ENCODE data around the gene CIC.

CIC gene

DNA sequence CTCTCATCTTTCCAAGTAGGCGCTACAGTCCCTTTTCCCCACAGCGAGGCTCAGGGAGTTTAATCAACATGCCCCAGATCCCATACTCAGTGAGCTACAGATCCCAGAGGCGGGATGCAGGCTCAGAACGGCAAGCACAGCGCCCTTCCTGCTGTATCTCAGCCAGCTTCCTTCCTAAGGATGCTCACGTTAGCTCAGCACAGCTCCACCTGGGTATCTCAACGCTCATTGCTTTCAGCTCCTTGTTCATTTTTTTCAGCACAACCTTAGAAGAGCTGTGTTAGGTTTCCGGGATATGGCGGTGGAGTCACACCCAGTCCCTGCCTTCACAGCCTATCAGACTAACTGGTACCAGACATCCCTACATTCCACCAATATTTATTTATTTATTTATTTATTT is 53.3 kb downstream of the CIC start:
- Histone ChIP-seq H3K9me3 (ENCODE audit: control insufficient read depth in 2 of 2, low read length in 2 of 2) (no peaks in the 10 kb centered on the region), H3K4me3 (ENCODE audit: low read length in 2 of 2) (no peak overlapping the region), H3K36me3 (ENCODE audit: control insufficient read depth in 2 of 2, insufficient read depth in 2 of 2, low read length in 2 of 2) (no peaks in the 10 kb centered on the region), H3K4me1 (ENCODE audit: control insufficient read depth, insufficient read depth, low read length) (peaks cover 24% of the 10 kb centered on the region), H3K27me3 (ENCODE audit: control insufficient read depth in 1 of 2, insufficient read depth in 2 of 2, low read length in 2 of 2) (peaks cover 8 to 21% of the 10 kb centered on the region in 2 donors), H3K9ac (ENCODE audit: low read length in 2 of 2) (no peak overlapping the region), H3K27ac (ENCODE audit: low read length) (no peak overlapping the region)

DNA sequence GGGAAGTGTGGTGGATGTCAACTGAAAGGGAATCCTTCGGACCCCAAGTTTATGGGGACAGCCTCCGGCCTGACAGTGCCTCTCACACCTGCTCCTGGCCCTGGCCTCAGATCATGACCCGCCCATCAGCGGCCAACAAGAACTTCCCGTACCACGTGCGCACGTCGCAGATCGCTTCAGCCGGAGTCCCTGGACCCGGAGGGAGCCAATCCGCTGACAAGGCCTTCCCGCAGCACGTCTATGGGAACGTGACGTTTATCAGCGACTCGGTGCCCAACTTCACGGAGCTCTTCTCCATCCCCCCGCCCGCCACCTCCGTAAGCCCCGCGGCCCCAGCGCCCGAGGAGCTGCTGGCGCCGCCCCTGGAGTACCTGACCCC is 54.4 kb downstream of the CIC start:
- Histone ChIP-seq H3K4me3 (ENCODE audit: low read length in 2 of 2) (no peak overlapping the region), H3K27ac (ENCODE audit: low read length) (no peak overlapping the region), H3K4me1 (ENCODE audit: control insufficient read depth, insufficient read depth, low read length) (peaks cover 33% of the 10 kb centered on the region), H3K9me3 (ENCODE audit: control insufficient read depth in 2 of 2, low read length in 2 of 2) (no peaks in the 10 kb centered on the region), H3K9ac (ENCODE audit: low read length in 2 of 2) (no peak overlapping the region), H3K27me3 (ENCODE audit: control insufficient read depth in 1 of 2, insufficient read depth in 2 of 2, low read length in 2 of 2) (peaks cover 8 to 21% of the 10 kb centered on the region in 2 donors), H3K36me3 (ENCODE audit: control insufficient read depth in 2 of 2, insufficient read depth in 2 of 2, low read length in 2 of 2) (no peaks in the 10 kb centered on the region)

DNA sequence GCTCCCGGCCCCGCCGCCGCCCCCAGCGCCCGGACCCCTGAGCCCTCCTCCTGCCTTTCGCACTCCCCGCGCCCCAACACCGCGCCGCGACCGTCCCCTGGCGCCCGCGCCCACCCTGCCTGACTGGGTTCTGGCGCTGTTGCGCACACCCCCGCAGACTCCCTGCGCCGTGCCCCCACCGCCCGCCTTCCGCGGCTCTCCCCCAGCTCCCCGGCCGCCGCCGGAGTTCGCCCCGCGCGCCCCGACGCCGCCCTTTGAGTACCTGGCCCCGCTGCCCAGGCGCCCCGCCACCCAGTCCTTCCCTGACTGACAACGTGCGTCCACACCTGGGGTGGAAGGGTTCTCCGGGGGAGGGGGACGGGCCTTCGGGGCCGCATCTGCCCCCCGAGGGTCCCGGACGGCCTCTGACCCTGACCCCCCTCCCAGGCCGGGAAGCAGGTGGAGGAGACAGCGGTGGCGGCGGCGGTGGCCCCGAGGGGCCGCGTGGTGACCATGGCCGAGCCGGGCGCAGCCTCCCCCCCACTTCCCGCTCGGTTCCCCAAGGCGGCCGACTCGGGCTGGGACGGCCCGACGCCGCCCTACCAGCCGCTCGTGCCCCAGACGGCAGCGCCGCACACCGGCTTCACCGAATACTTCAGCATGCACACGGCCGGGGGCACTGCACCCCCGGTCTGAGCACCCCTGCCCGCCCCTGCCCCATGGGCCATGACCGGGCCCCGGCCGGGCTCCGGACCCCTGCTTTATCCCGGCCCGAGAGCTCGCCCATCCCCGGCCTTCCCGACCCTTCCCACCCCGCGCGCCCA is 55.0 kb downstream of the CIC start:
- Histone ChIP-seq H3K27me3 (ENCODE audit: control insufficient read depth in 1 of 2, insufficient read depth in 2 of 2, low read length in 2 of 2) (peaks cover 8 to 21% of the 10 kb centered on the region in 2 donors), H3K36me3 (ENCODE audit: control insufficient read depth in 2 of 2, insufficient read depth in 2 of 2, low read length in 2 of 2) (no peaks in the 10 kb centered on the region), H3K9me3 (ENCODE audit: control insufficient read depth in 2 of 2, low read length in 2 of 2) (no peaks in the 10 kb centered on the region), H3K9ac (ENCODE audit: low read length in 2 of 2) (no peak overlapping the region), H3K4me3 (ENCODE audit: low read length in 2 of 2) (no peak overlapping the region), H3K4me1 (ENCODE audit: control insufficient read depth, insufficient read depth, low read length) (peaks cover 33% of the 10 kb centered on the region), H3K27ac (ENCODE audit: low read length) (no peak overlapping the region)

- H3K9ac ChIP-seq (ENCODE audit: low read length in 2 of 2), result no peak overlapping the region
- H3K4me3 ChIP-seq (ENCODE audit: low read length in 2 of 2), result peak overlapping the region; percentile 68 to 93
- H3K9me3 ChIP-seq (ENCODE audit: control insufficient read depth in 2 of 2, low read length in 2 of 2), result no peaks in the 10 kb centered on the region
- no peak overlapping the region for H3K27ac ChIP-seq (ENCODE audit: low read length)
- H3K4me1 ChIP-seq (ENCODE audit: control insufficient read depth, insufficient read depth, low read length), result peaks cover 33% of the 10 kb centered on the region
- H3K36me3 ChIP-seq (ENCODE audit: control insufficient read depth in 2 of 2, insufficient read depth in 2 of 2, low read length in 2 of 2), result no peaks in the 10 kb centered on the region
- peaks cover 8 to 21% of the 10 kb centered on the region in 2 donors for H3K27me3 ChIP-seq (ENCODE audit: control insufficient read depth in 1 of 2, insufficient read depth in 2 of 2, low read length in 2 of 2)
Measured at GRCh38 chr19:42324655-42325307, 55.7 kb downstream of the CIC start.

GRCh38 chr19:42325308-42325895 is 56.4 kb downstream of the CIC start, which contains the start of gene MEGF8:
Gene MEGF8, plus strand, starts transcription at chr19:42325635. Its CDS starts 609 bp downstream, at chr19:42326244.
- H3K9ac ChIP-seq (ENCODE audit: low read length in 2 of 2), result peak within 1 kb of the TSS; percentile 90 to 93
- H3K27me3 ChIP-seq (ENCODE audit: control insufficient read depth in 1 of 2, insufficient read depth in 2 of 2, low read length in 2 of 2), result peaks cover 8 to 21% of the 10 kb centered on the region in 2 donors
- H3K4me3 ChIP-seq (ENCODE audit: low read length in 2 of 2), result peak within 1 kb of the TSS; percentile 92 to 93
- H3K27ac ChIP-seq (ENCODE audit: low read length), result peak within 1 kb of the TSS; percentile 41
- H3K36me3 ChIP-seq (ENCODE audit: control insufficient read depth in 2 of 2, insufficient read depth in 2 of 2, low read length in 2 of 2), result no peaks in the 10 kb centered on the region
- H3K9me3 ChIP-seq (ENCODE audit: control insufficient read depth in 2 of 2, low read length in 2 of 2), result no peaks in the 10 kb centered on the region
- peaks cover 34% of the 10 kb centered on the region for H3K4me1 ChIP-seq (ENCODE audit: control insufficient read depth, insufficient read depth, low read length)

DNA sequence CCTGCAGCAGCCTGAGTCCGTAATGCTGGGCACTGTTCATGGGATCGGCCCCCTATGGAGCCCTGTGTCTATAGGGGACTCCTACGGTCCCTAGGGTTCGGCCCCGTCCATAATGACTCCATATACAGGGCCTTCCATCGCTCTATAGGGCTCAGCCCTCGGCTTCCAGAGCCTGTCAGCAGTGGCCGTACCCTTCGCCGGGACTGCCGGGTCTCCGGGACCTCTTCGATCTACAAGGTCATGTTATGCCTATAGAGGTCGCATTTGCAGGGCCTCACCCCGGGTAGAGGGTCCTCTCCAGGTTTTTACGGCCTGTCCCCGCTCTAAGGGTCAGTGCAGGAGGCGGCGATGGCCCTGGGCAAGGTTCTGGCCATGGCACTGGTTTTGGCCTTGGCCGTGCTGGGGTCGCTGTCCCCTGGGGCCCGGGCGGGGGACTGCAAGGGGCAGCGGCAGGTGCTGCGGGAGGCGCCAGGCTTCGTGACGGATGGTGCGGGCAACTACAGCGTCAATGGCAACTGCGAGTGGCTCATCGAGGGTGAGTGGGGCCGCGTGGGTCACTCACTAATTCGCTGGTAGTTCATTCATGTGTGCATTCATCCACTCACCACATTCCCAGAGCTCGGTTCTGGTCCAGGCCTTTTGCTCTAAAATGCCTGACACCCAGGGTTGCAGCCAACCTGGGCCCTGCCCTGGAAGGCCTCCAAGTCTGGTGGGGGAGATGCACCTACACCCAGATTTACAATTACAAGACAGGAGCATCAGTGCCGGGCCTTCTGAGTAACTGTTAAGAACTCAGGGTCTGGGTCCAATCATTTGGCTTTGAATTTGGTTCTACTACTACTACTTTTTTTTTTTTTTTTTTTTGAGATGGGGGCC is 57.1 kb downstream of the CIC start:
- H3K9me3 ChIP-seq (ENCODE audit: control insufficient read depth in 2 of 2, low read length in 2 of 2), result no peaks in the 10 kb centered on the region
- no peaks in the 10 kb centered on the region for H3K36me3 ChIP-seq (ENCODE audit: control insufficient read depth in 2 of 2, insufficient read depth in 2 of 2, low read length in 2 of 2)
- peaks cover 8 to 21% of the 10 kb centered on the region in 2 donors for H3K27me3 ChIP-seq (ENCODE audit: control insufficient read depth in 1 of 2, insufficient read depth in 2 of 2, low read length in 2 of 2)
- H3K4me1 ChIP-seq (ENCODE audit: control insufficient read depth, insufficient read depth, low read length), result peaks cover 36% of the 10 kb centered on the region
- peak overlapping the region; percentile 90 to 93 for H3K9ac ChIP-seq (ENCODE audit: low read length in 2 of 2)
- H3K4me3 ChIP-seq (ENCODE audit: low read length in 2 of 2), result peak overlapping the region; percentile 92 to 93
- peak overlapping the region; percentile 41 for H3K27ac ChIP-seq (ENCODE audit: low read length)

GRCh38 chr19:42326969-42327368 is 57.9 kb downstream of the CIC start:
- Histone ChIP-seq H3K9me3 (ENCODE audit: control insufficient read depth in 2 of 2, low read length in 2 of 2) (no peaks in the 10 kb centered on the region), H3K4me3 (ENCODE audit: low read length in 2 of 2) (peak overlapping the region; percentile 15 to 93), H3K27me3 (ENCODE audit: control insufficient read depth in 1 of 2, insufficient read depth in 2 of 2, low read length in 2 of 2) (peaks cover 8 to 21% of the 10 kb centered on the region in 2 donors), H3K36me3 (ENCODE audit: control insufficient read depth in 2 of 2, insufficient read depth in 2 of 2, low read length in 2 of 2) (no peaks in the 10 kb centered on the region), H3K4me1 (ENCODE audit: control insufficient read depth, insufficient read depth, low read length) (peaks cover 36% of the 10 kb centered on the region), H3K9ac (ENCODE audit: low read length in 2 of 2) (peak overlapping the region in 1 of 2 donors; percentile 36), H3K27ac (ENCODE audit: low read length) (no peak overlapping the region)

- H3K9me3 ChIP-seq (ENCODE audit: control insufficient read depth in 2 of 2, low read length in 2 of 2), result no peaks in the 10 kb centered on the region
- H3K27ac ChIP-seq (ENCODE audit: low read length), result no peak overlapping the region
- peaks cover 36% of the 10 kb centered on the region for H3K4me1 ChIP-seq (ENCODE audit: control insufficient read depth, insufficient read depth, low read length)
- peaks cover 6 to 19% of the 10 kb centered on the region in 2 donors for H3K27me3 ChIP-seq (ENCODE audit: control insufficient read depth in 1 of 2, insufficient read depth in 2 of 2, low read length in 2 of 2)
- H3K36me3 ChIP-seq (ENCODE audit: control insufficient read depth in 2 of 2, insufficient read depth in 2 of 2, low read length in 2 of 2), result no peaks in the 10 kb centered on the region
- H3K4me3 ChIP-seq (ENCODE audit: low read length in 2 of 2), result peak overlapping the region in 1 of 2 donors; percentile 93
- H3K9ac ChIP-seq (ENCODE audit: low read length in 2 of 2), result peak overlapping the region in 1 of 2 donors; percentile 36
Measured at GRCh38 chr19:42327381-42327780, 58.3 kb downstream of the CIC start.

DNA sequence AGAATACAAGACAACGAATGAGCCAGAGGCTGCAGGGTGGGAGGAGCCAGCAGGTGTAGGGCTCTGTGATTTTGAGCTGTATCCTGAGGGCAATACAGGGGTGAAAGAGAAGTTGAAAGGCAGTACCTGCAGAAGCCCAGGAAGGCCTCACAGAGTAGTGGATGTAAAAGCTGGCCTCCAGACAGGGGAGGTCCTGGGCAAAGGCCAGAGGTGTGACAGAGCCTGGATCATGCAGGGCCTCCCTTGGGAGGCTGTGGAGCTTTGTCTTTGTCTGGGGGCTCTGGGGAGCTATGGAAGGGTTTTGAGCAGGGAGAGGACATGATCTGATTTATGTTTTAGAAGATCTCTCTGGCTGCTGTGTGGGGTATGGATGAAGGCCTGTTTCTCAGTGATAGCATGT is 59.1 kb downstream of the CIC start:
- no peaks in the 10 kb centered on the region for H3K36me3 ChIP-seq (ENCODE audit: control insufficient read depth in 2 of 2, insufficient read depth in 2 of 2, low read length in 2 of 2)
- H3K27me3 ChIP-seq (ENCODE audit: control insufficient read depth in 1 of 2, insufficient read depth in 2 of 2, low read length in 2 of 2), result peaks cover 4 to 19% of the 10 kb centered on the region in 2 donors
- no peaks in the 10 kb centered on the region for H3K9me3 ChIP-seq (ENCODE audit: control insufficient read depth in 2 of 2, low read length in 2 of 2)
- H3K4me3 ChIP-seq (ENCODE audit: low read length in 2 of 2), result no peak overlapping the region
- peak overlapping the region in 1 of 2 donors; percentile 62 for H3K9ac ChIP-seq (ENCODE audit: low read length in 2 of 2)
- H3K4me1 ChIP-seq (ENCODE audit: control insufficient read depth, insufficient read depth, low read length), result peaks cover 36% of the 10 kb centered on the region
- no peak overlapping the region for H3K27ac ChIP-seq (ENCODE audit: low read length)

DNA sequence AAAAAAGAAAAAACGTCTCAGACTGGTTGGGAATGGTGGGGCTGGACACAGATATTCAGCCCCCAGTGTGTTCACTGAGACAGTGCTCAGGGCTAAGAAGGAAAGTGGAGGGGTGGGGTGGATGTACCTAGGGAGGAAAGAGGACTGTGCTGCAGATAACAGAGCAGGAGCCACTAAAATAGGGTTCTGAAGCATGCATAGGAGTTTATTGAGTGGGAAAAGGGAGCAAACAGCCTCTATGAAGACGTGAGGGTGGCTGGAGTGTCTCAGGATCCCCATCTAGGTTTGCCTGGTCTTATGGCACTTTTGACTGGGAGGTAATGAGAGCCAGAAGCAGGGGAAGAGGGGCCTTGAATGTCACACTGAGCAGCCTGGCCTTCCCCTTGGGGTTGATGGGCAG is 59.8 kb downstream of the CIC start:
- Histone ChIP-seq H3K36me3 (ENCODE audit: control insufficient read depth in 2 of 2, insufficient read depth in 2 of 2, low read length in 2 of 2) (peaks cover 0 to 2% of the 10 kb centered on the region in 2 donors), H3K27ac (ENCODE audit: low read length) (no peak overlapping the region), H3K9ac (ENCODE audit: low read length in 2 of 2) (no peak overlapping the region), H3K4me3 (ENCODE audit: low read length in 2 of 2) (no peak overlapping the region), H3K27me3 (ENCODE audit: control insufficient read depth in 1 of 2, insufficient read depth in 2 of 2, low read length in 2 of 2) (peaks cover 0 to 12% of the 10 kb centered on the region in 2 donors), H3K9me3 (ENCODE audit: control insufficient read depth in 2 of 2, low read length in 2 of 2) (no peaks in the 10 kb centered on the region), H3K4me1 (ENCODE audit: control insufficient read depth, insufficient read depth, low read length) (peaks cover 37% of the 10 kb centered on the region)
